A172 (cell line): ENCODE measurements around the gene IGSF8. TPM values are rescaled to one million over a fixed set of nuclear protein-coding genes. Genes with fewer than 3 reads are reported as not detected.
"Not testable (repeated sequence)": the region's sequence is repeated elsewhere in the genome, so short reads cannot be mapped to it uniquely, and the experiment has no call there.

Experiments
- DNase-seq: peaks from one replicate; pipeline ENCODE4 v3.0.0-alpha.2; 2015; ENCODE audit warnings: low spot score
- total RNA-seq: library from RNA; depleted of rRNA; stranded (reverse); fragments of >200 nt; shearing (Covaris generic); gene quantifications from 2 replicates; pipeline ENCODE4 v1.2.3, GENCODE V29; 2014

IGSF8 gene
- total RNA-seq, 1 experiment from 2014 or later, result 36.6 TPM

GRCh38 chr1:160066829-160067745 is 31.3 kb downstream of the IGSF8 start:
- DNase-seq, result no peak

GRCh38 chr1:160064746-160065145 is 33.7 kb downstream of the IGSF8 start:
- no peak for DNase-seq

- no peak for DNase-seq
These were observed 34.3 kb downstream of the IGSF8 start for GRCh38 chr1:160064164-160064563.

GRCh38 chr1:160063176-160063575 is 35.2 kb downstream of the IGSF8 start:
- DNase-seq, result no peak

GRCh38 chr1:160062230-160062532 is 36.2 kb downstream of the IGSF8 start:
- DNase-seq, result no peak

GRCh38 chr1:160061369-160062229 is 36.8 kb downstream of the IGSF8 start:
- no peak for DNase-seq

- no peak for DNase-seq
These were observed 40.3 kb downstream of the IGSF8 start for GRCh38 chr1:160058087-160058486.

GRCh38 chr1:160056648-160057169 is 41.7 kb downstream of the IGSF8 start:
- no peak for DNase-seq

GRCh38 chr1:160053548-160054365 is 44.7 kb downstream of the IGSF8 start:
- no peak for DNase-seq

GRCh38 chr1:160052936-160053335 is 45.5 kb downstream of the IGSF8 start:
- DNase-seq, result no peak

GRCh38 chr1:160050619-160051018 is 47.8 kb downstream of the IGSF8 start:
- no peak for DNase-seq

GRCh38 chr1:160050182-160050581 is 48.2 kb downstream of the IGSF8 start:
- not testable (repeated sequence) for DNase-seq

- DNase-seq, result no peak
These were observed 49.3 kb downstream of the IGSF8 start for GRCh38 chr1:160049101-160049500.

- DNase-seq, result no peak
These were observed 50.1 kb downstream of the IGSF8 start for GRCh38 chr1:160048335-160048734.

- DNase-seq, result no peak
These were observed 51.1 kb downstream of the IGSF8 start for GRCh38 chr1:160047111-160047991.

GRCh38 chr1:160046494-160047110 is 51.8 kb downstream of the IGSF8 start:
- DNase-seq, result peak; percentile 58

- no peak for DNase-seq
These were observed 52.8 kb downstream of the IGSF8 start for GRCh38 chr1:160045653-160046052.

- DNase-seq, result no peak
These were observed 54.9 kb downstream of the IGSF8 start for GRCh38 chr1:160043543-160043942.
